Fibroblast of lung (primary cell): ENCODE data around the gene RBBP9.

Experiments used
- CTCF ChIP-seq, 2 donors: IDR thresholded peaks in 1 of 2; conservative IDR thresholded peaks in 1 of 2; 1 replicate in 1 of 2; 2 replicates in 1 of 2; pipeline ENCODE4 v1.5.1; 2011 to 2012; ENCODE audit warnings: low read length in 2 of 2, control low read depth in 1 of 2, inconsistent platforms in 1 of 2, low read depth in 1 of 2, mild to moderate bottlenecking in 1 of 2
- EZH2 ChIP-seq: IDR thresholded peaks from 2 replicates; pipeline ENCODE4 v1.5.1; 2012; ENCODE audit warnings: low read length, control low read depth, mild to moderate bottlenecking; ENCODE audit errors: missing control alignments

GRCh38 chr20:18496740-18497592, at the start of gene RBBP9:
- TF ChIP-seq CTCF (conservative IDR thresholded peaks at IDR 0.05 in 1 of 2, IDR thresholded peaks at IDR 0.05 in 1 of 2; ENCODE audit: low read depth in 1 of 2, low read length in 2 of 2): no peak
- no peak for TF ChIP-seq EZH2
